GM06990 (cell line): Measurements from ENCODE around the gene ACSF2.
"Not testable (repeated sequence)": the region's sequence is repeated elsewhere in the genome, so short reads cannot be mapped to it uniquely, and the experiment has no call there.

Source experiments
- DNase-seq: peaks from one replicate; pipeline ENCODE4 v3.0.0-alpha.2; 2011; ENCODE audit not compliant: insufficient read length; ENCODE audit errors: extremely low read depth
- H3K27me3 ChIP-seq: replicated peaks from 2 replicates; pipeline ENCODE4 v1.6.0; 2011; ENCODE audit warnings: low read length; ENCODE audit not compliant: control insufficient read depth, insufficient read depth
- H3K36me3 ChIP-seq: 2 replicates; pipeline ENCODE4 v1.5.1; 2011; ENCODE audit warnings: low read length; ENCODE audit not compliant: control insufficient read depth, insufficient read depth
- H3K4me3 ChIP-seq: replicated peaks from 2 replicates; pipeline ENCODE4 v1.5.1; 2011; ENCODE audit warnings: low read depth, mild to moderate bottlenecking, control low read depth, low read length
- TF ChIP-seq, protein P1 (sequence below): IDR thresholded peaks from 2 replicates; pipeline ENCODE4 v1.5.1; 2011; ENCODE audit warnings: low read length, control low read depth, mild to moderate bottlenecking, inconsistent platforms; ENCODE audit not compliant: insufficient read depth, poor library complexity, severe bottlenecking

The ACSF2 gene

GRCh38 chr17:50426472-50426782 is 409 bp downstream of the ACSF2 start:
- TF ChIP-seq, protein P1, sequence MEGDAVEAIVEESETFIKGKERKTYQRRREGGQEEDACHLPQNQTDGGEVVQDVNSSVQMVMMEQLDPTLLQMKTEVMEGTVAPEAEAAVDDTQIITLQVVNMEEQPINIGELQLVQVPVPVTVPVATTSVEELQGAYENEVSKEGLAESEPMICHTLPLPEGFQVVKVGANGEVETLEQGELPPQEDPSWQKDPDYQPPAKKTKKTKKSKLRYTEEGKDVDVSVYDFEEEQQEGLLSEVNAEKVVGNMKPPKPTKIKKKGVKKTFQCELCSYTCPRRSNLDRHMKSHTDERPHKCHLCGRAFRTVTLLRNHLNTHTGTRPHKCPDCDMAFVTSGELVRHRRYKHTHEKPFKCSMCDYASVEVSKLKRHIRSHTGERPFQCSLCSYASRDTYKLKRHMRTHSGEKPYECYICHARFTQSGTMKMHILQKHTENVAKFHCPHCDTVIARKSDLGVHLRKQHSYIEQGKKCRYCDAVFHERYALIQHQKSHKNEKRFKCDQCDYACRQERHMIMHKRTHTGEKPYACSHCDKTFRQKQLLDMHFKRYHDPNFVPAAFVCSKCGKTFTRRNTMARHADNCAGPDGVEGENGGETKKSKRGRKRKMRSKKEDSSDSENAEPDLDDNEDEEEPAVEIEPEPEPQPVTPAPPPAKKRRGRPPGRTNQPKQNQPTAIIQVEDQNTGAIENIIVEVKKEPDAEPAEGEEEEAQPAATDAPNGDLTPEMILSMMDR, result no peak
- Histone ChIP-seq H3K36me3 (no peaks in the 10 kb centered on the region), H3K4me3 (peak overlapping the region; percentile 74), H3K27me3 (no peaks in the 10 kb centered on the region)
- DNase-seq, result no peak

DNA sequence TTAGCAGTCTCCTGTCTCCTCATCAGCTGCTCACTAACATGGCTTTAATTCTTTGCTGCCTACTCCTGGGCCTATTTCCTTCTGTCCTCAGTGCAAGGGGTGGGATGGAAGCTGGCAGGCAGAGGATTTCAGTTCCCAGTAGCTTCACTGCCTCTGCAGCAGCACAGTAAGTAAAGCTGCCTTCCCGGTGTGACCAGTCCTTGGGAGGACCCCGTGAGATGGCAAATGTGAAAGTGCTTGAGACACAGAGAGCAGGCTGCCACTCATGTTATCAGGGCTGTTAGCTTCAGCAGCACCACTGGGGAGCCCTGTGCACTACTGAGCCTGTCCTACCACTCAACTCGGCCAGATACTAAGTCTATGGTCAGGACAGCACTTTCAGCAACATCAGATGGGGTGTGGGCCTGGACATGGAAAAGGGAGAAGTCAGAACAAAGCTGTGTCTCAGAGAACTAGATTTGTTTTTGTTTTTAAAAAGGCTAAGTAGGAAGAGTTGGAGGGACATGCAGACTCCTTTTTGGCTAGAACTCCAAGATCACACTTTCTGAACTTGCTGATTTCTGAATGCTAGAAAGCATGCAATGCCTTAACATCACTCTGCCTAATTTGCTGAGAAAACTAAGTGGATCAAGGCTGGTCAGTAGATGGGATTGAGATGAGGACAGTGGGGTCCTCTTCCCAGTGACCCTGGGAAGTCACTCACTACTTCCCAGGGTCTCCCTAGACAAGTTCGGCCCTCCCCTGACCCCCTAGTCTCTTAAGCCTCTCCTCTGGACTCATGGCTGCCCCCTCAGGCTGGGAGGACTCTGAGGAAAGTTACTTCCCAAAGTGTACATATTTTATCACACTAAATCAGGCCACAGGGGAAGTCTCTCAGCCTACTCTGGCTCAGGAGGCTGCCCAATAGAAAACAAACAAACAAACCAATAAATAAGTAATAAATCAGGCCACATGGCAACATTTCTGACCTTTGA is 1.1 kb downstream of the ACSF2 start:
- peak; percentile 22 for DNase-seq
- Histone ChIP-seq H3K27me3 (no peaks in the 10 kb centered on the region), H3K36me3 (no peaks in the 10 kb centered on the region), H3K4me3 (peak overlapping the region; percentile 74)
- TF ChIP-seq, protein P1, result peak; percentile 54

- not testable (repeated sequence) for H3K4me3 ChIP-seq
These were observed 2.1 kb downstream of the ACSF2 start for GRCh38 chr17:50428126-50428525.

DNA sequence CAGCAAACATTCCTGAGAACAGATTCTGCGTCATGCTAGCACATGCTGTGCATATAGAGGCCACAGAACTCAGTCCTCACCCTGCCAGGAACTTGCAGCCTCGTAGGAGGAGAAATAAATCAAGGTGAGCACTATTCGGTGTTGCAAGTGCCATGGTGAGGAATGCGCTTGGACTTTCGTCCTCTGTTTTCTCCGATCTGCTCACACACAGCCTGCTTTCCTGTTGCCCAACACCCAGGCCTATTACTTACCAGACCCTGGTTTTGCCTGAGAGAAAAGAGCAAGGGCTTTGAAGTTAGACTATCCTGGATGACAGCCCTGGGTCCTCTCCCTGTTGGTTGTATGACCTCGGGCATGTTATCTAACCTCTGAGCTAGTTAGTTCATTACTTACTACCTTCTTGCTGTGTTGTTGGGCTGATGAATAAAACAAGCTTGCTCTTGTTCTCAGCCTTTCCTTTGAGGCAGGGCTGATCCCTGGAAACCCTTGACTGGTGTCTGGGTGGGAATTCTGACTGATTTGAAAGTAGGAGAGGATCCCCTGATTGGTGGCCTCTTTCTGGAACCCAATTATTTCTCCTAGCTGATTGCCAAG is 2.9 kb downstream of the ACSF2 start:
- TF ChIP-seq, protein P1, result no peak
- DNase-seq, result no peak
- Histone ChIP-seq H3K4me3 (no peak overlapping the region), H3K36me3 (no peaks in the 10 kb centered on the region), H3K27me3 (no peaks in the 10 kb centered on the region)

More at GRCh38 chr17:50428126-50428525, 2.1 kb downstream of the ACSF2 start:
- not testable (repeated sequence) for DNase-seq, H3K36me3 ChIP-seq, H3K27me3 ChIP-seq

GRCh38 chr17:50429793-50430192 is 3.8 kb downstream of the ACSF2 start:
- TF ChIP-seq, protein P1, result no peak
- Histone ChIP-seq H3K4me3 (no peak overlapping the region), H3K27me3 (no peaks in the 10 kb centered on the region), H3K36me3 (no peaks in the 10 kb centered on the region)
- no peak for DNase-seq

DNA sequence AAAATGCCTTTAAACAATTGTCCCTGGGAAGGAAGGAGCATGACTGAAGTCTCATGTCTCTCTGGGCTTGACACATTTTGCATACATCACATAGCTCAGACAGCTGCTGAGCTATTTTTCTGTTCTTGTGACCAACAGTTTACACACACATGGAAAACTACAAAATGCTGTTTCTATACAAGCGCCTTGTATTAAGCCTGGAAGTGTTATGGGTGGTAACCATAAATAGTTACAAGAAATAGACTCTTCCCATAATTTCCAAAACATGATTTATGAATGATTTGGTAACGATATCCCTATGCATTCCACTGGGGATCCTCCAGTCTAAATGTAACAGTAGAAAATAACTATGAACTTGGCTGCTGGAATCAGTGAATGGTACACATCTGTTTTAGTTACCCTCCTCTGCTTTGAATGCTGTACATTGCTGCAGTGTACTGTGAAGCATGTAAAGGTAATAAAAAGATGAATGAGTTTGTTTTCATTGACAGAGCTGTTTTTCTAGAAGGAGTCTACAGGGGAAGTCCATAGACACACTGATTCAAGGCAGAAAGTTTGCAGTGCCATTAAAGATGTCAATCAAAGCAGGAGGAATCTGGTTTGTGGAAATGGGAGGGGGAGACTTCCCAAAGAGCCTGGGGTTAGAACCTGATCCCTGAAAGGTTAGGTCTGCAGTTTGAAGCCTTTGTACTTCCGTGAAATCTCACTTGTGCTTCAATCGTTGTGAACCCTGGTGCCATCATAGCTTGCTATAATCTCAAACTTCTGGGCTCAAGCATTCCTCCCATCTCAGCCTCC is 5.0 kb downstream of the ACSF2 start:
- Histone ChIP-seq H3K27me3 (no peaks in the 10 kb centered on the region), H3K36me3 (no peaks in the 10 kb centered on the region), H3K4me3 (no peak overlapping the region)
- no peak for DNase-seq
- TF ChIP-seq, protein P1, result no peak
